SHP77 (cell line): Measurements from ENCODE around the gene C1QTNF6.
"Not testable (repeated sequence)": the region's sequence is repeated elsewhere in the genome, so short reads cannot be mapped to it uniquely, and the experiment has no call there.

Source experiments
- DNase-seq, 2 experiments: peaks; one replicate each; lab custom pipeline; 2025; lab: John Stamatoyannopoulos, UW

C1QTNF6 gene

GRCh38 chr22:37206841-37207821, 19.1 kb upstream of the C1QTNF6 start:
- no peak for DNase-seq

GRCh38 chr22:37206118-37206840, 18.2 kb upstream of the C1QTNF6 start:
- no peak for DNase-seq

- no peak for DNase-seq
These were observed 17.0 kb upstream of the C1QTNF6 start for GRCh38 chr22:37205046-37205445.

- DNase-seq = no peak
These were observed 16.1 kb upstream of the C1QTNF6 start for GRCh38 chr22:37204045-37204655.

- DNase-seq = no peak
These were observed 15.5 kb upstream of the C1QTNF6 start for GRCh38 chr22:37203354-37204044.

GRCh38 chr22:37202716-37203115, 14.7 kb upstream of the C1QTNF6 start:
- no peak for DNase-seq

- DNase-seq = no peak
These were observed 14.0 kb upstream of the C1QTNF6 start for GRCh38 chr22:37202001-37202555.

GRCh38 chr22:37201443-37201820, 13.4 kb upstream of the C1QTNF6 start:
- DNase-seq = not testable (repeated sequence)

GRCh38 chr22:37199760-37200108, 11.7 kb upstream of the C1QTNF6 start:
- peak in 1 of 2 experiments; percentile 52 for DNase-seq

- peak; percentile 95 to 96 for DNase-seq
These were observed 11.2 kb upstream of the C1QTNF6 start for GRCh38 chr22:37199103-37199759.

- DNase-seq = peak; percentile 49 to 60
These were observed 10.4 kb upstream of the C1QTNF6 start for GRCh38 chr22:37198258-37199102.

- DNase-seq = no peak
These were observed 9.6 kb upstream of the C1QTNF6 start for GRCh38 chr22:37197451-37198257.

GRCh38 chr22:37196539-37197450, 8.7 kb upstream of the C1QTNF6 start:
- no peak for DNase-seq

GRCh38 chr22:37195921-37196320, 7.9 kb upstream of the C1QTNF6 start:
- DNase-seq = no peak

GRCh38 chr22:37194750-37195149, 6.7 kb upstream of the C1QTNF6 start:
- no peak for DNase-seq

GRCh38 chr22:37193629-37194191, 5.7 kb upstream of the C1QTNF6 start:
- no peak for DNase-seq

GRCh38 chr22:37192741-37193140, 4.7 kb upstream of the C1QTNF6 start:
- DNase-seq = no peak

- DNase-seq = no peak
These were observed 4.2 kb upstream of the C1QTNF6 start for GRCh38 chr22:37192204-37192603.
